Epithelial cell of alveolus of lung (primary cell): Measurements from ENCODE around the gene MBTPS1. TPM values are rescaled to one million over a fixed set of nuclear protein-coding genes. Genes with fewer than 3 reads are reported as not detected.

Experiments
- total RNA-seq: library from RNA; depleted of rRNA; stranded (reverse); fragments of >200 nt; gene quantifications from 2 replicates; pipeline ENCODE4 v1.2.1, GENCODE V29; 2015

Gene MBTPS1
- total RNA-seq: 85.1 and 87.3 TPM in 2 replicates

DNA sequence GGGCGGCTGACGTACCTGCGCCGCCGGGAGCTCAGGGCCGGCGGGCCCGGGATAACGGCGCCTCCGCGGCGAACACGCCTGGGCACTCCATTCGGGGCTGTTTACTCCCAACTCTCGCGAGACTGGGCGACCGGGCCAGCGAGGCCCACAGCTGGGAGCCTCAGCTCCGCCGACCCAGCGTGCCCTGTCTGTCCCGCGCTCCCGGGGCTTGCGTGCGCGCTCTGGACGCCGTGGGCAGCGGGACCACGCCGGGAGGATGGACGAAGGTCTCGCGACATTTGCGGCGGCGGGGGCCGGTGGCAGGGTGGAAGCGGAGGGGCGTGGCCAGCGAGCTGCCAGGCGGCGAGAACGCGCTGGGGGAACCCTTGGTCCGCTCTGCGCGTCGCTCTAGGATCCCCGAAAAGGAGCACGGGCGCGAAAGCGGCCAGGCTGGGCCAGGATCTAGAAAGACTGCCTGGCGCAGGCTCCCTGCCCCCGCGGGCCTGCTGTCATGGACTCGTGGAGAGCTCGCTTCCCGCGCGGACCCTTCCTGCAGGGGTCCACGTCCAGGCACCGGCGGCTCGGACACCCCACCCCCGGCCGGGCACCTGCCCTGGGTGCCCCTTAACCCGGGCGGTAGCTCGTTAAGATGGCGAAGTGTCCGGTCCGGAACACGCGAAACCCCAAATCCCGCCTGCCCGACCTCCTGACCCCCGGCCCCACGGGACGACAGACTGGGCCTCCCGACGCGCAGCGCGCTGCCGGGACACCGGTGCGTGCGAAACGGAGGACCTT is at the start of gene MBTPS1:
MBTPS1 (minus strand) TSS at position 223 of the 774 bp plus-strand sequence. CDS start 15,159 bp downstream, outside the sequence.

DNA sequence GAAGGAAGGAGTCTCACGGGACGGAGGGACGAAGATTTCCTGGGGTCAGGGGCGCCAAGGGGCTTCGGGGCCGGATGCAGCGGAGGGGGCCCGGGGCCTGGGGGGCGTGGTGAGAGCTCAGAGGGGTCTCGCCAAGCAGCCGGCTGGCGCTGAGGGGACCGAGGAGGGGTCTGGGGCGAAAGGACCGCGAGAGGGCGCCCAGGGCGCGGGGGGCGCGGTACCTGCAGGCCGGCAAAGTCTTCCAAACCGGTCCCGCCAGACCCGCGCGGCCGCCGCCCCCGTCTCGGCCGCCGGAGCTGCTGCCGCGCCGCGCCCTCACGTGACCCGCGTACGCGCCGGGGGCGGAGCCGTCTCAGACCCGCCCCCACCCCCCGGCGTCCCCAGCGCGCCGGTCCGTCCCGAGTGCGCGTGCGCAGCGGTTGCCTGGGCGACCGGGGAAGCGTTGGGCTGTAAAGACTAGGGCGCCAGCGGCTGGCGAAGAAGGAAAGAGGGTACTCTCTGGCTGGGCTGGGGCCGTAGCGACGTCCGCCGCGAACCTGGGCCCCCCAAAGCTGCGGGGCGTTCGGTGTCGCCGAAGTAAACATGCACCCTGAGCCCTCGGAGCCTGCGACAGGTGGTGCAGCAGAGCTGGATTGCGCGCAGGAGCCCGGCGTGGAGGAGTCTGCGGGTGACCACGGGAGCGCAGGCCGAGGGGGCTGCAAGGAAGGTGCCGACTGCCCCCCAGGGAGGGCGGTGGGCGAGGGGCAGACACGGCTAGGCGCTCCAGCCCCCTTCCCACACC is 28.3 kb upstream of the MBTPS1 start, which contains the start of the genes DNAAF1 and HSDL1:
DNAAF1 (plus strand) TSS at position 450 of the 781 bp plus-strand sequence; CDS start at position 583, 133 bp downstream.
HSDL1 (minus strand) TSS at position 319 of the 781 bp plus-strand sequence. CDS start 13,856 bp downstream, outside the sequence.

DNA sequence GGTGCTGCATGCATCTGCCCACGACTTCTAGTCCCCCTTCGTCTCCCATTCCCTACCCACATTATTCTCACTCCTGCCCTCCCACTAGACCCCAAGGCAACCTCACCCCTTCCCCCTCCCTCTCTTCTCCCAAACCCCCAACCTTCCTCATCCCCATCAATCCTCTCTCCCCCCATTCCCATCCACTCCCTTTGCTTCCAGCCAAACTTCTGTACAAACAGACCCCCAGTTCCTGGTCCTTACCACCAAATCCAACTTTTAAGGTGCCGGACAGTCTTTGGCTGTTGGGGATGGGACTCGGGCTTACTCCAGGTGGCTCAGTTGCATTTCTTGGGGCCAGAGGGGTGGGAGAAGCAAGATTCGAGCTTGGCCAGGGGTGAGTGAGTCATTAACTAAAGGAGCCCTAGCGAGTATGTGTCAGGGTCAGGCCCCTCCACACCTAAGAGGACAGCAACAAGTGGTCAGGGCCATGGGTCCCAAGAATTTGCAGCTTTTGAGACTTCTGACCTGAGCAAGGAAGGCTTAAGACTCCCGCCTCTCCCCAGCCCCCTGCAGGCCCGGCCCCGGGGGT is 74.3 kb downstream of the MBTPS1 start, which contains the start of gene SLC38A8:
SLC38A8 (minus strand) TSS at position 488 of the 571 bp plus-strand sequence. CDS start 638 bp downstream, outside the sequence.

Other genes with a start within 250 kb of the MBTPS1 start
- gene MLYCD, start 217.8 kb downstream of the MBTPS1 start, total RNA-seq: 1.3 and 2.5 TPM in 2 replicates
- 3.2 and 4.1 TPM in 2 replicates for gene OSGIN1, start 163.7 kb downstream of the MBTPS1 start, total RNA-seq
- gene NECAB2, start 148.7 kb downstream of the MBTPS1 start, total RNA-seq: 0.39 TPM in 1 of 2 replicates, not detected in the other
- not detected in 2 replicates for gene SLC38A8, start 74.1 kb downstream of the MBTPS1 start, total RNA-seq
- gene HSDL1, start 28.2 kb upstream of the MBTPS1 start, total RNA-seq: 18.0 and 20.4 TPM in 2 replicates
- not detected in 2 replicates for gene DNAAF1, start 28.4 kb upstream of the MBTPS1 start, total RNA-seq
- 18.9 and 36.2 TPM in 2 replicates for gene TAF1C, start 70.1 kb upstream of the MBTPS1 start, total RNA-seq
- not detected in 2 replicates for gene ADAD2, start 74.2 kb upstream of the MBTPS1 start, total RNA-seq
- gene KCNG4, start 123.1 kb upstream of the MBTPS1 start, total RNA-seq: not detected in 2 replicates
- gene WFDC1, start 177.9 kb upstream of the MBTPS1 start, total RNA-seq: 0.13 and 9.7 TPM in 2 replicates